Spinal cord (tissue), 10 donors: ENCODE data around the gene CCDC92B. TPM values are rescaled to one million over a fixed set of nuclear protein-coding genes. Genes with fewer than 3 reads are reported as not detected.

Experiments
- DNase-seq, 6 donors: peaks; one replicate each; pipeline versions ENCODE4 v3.0.0 to v3.0.0-alpha.2; 2013 to 2015; ENCODE audit warnings: low spot score in 6 of 6, low read depth in 4 of 6
- H3K27ac ChIP-seq: one replicate; pipeline ENCODE4 v1.5.1; 2013; ENCODE audit warnings: low read depth, low read length, control low read depth
- H3K27me3 ChIP-seq: one replicate; pipeline ENCODE4 v1.6.1; 2013; ENCODE audit warnings: low read length; ENCODE audit not compliant: control insufficient read depth, insufficient read depth
- H3K36me3 ChIP-seq: one replicate; pipeline ENCODE4 v1.6.1; 2013; ENCODE audit warnings: low read length; ENCODE audit not compliant: control insufficient read depth, insufficient read depth
- H3K4me1 ChIP-seq: one replicate; pipeline ENCODE4 v1.6.1; 2013; ENCODE audit warnings: low read length; ENCODE audit not compliant: control insufficient read depth, insufficient read depth
- H3K4me3 ChIP-seq: one replicate; pipeline ENCODE4 v1.5.1; 2013; ENCODE audit warnings: low read depth, low read length, control low read depth
- H3K9me3 ChIP-seq: one replicate; pipeline ENCODE4 v1.6.1; 2013; ENCODE audit warnings: low read length; ENCODE audit not compliant: control insufficient read depth, insufficient read depth
- WGBS: methylation state at CpG from one replicate; pipeline ENCODE4 v1.1.5; 2013; ENCODE audit warnings: missing lambda C conversion rate; ENCODE audit not compliant: insufficient coverage; 5-methylcytosine and 5-hydroxymethylcytosine counted together
- polyA plus RNA-seq, 2 donors: library from polyadenylated mRNA; unstranded; fragments of 120-200 nt; gene quantifications; one replicate each; pipeline ENCODE4 v1.2.1, GENCODE V29; 2013; ENCODE audit not compliant: insufficient read length in 2 of 2
- total RNA-seq, 2 donors: library from RNA; depleted of rRNA in 1 of 2; stranded (reverse); fragments of 120-200 nt in 1 of 2; fragments of >200 nt in 1 of 2; gene quantifications; one replicate each; pipeline versions ENCODE4 v1.2.3 to v1.2.4, GENCODE V29; 2013 to 2014
- donor health status: healthy.

CCDC92B gene
- total and polyA plus RNA-seq, 4 donors, result 0.89 to 12.3 (median 5.8) TPM

DNA sequence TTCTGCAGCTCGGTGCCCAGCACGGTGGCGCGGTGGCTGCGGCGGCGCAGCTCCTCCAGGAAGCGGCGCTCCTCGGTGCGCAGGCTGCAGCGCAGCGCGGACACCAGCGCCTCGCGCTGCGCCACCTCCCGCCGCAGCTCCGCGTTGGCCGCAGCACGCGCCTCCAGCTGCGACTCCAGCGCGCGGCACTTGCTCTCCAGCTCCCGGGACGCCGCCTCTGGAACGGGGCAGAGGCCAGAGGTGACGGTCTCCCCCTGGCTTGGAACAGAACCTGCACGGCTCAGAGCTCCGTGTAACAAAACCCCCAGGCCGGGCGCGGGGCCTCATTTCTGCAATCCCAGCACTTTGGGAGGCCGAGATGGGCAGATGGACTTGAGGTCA lies 24.7 kb downstream of the CCDC92B start:
- Histone ChIP-seq H3K27ac (no peak overlapping the region), H3K27me3 (peaks cover 19% of the 10 kb centered on the region), H3K9me3 (no peaks in the 10 kb centered on the region), H3K36me3 (peaks cover 25% of the 10 kb centered on the region), H3K4me1 (peaks cover 10% of the 10 kb centered on the region), H3K4me3 (no peak overlapping the region)
- 9% methylated on average over 40 of the region's 40 CpGs for WGBS
- peak in 2 of 6 donors; percentile 52 to 59 for DNase-seq

DNA sequence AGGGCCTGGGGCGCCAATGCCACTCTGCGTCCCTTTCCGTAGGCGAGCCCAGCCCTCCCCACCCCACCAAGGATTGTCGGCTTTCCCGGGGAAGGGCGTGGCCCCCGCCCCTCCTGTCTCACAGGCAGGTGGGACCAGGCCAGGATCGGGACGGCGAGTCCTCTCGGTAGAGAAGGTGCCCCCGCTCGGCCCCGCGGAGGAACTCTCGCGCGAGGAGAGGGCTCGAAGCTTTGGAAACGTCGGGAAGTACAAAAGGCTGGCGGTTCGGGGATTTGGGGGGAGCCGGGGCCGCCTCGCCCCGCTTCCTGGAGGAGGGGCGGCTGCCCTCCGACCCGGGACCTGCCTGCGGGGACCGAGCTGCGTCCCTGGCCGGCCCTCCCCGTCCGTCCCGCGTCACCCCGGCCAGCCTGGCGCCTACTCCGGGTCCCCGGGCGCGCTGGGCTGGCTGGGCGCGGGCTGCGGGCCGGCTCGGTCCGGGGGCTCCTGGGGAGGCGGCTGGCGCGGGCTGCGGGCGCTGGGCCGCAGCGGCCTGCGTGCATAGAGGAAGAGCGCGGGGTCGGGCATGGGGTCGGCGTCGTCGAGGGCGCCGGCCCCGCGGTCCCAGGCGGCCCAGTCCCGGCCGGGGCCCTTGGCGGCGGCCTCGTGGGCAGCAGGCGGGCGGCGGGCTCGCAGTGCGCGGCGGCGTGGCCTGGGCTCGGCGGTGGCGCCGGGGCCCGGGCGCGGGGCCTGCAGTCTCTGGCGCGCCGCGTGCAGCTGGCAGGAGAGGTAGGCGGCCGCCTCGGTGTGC lies 25.3 kb downstream of the CCDC92B start:
- Histone ChIP-seq H3K36me3 (peaks cover 26% of the 10 kb centered on the region), H3K4me3 (no peak overlapping the region), H3K27me3 (peaks cover 19% of the 10 kb centered on the region), H3K9me3 (no peaks in the 10 kb centered on the region), H3K27ac (no peak overlapping the region), H3K4me1 (peaks cover 10% of the 10 kb centered on the region)
- WGBS, result 9% methylated on average over 97 of the region's 98 CpGs
- peak in 1 of 6 donors; percentile 37 for DNase-seq

DNA sequence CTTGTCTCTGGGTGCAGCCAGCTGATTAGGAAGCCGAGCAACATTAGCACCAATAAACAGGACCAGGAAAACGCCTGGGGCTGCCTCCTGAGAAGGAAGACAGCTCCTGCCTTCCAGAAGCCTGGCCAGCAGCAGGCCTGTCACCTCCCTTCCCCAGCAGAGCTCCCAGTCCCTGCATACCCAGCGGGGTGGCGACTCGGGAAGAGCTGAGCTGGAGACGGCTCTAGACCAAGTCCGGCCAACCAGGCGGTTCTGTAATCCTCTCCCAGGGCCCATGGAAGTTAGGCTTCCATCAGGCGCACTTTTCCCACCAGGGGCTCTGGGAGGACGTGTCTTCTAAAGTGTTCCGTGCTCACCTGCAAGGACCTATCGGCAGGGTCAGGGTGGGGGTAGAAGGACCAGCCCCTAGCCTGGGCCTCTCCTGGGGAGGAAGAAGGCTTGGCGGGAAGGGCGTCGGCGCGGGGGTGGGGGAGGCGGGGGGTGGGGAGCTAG lies 25.9 kb downstream of the CCDC92B start:
- no peak for DNase-seq
- WGBS, result 31% methylated on average over 11 of the region's 18 CpGs
- no peak overlapping the region for H3K27ac ChIP-seq
- no peak overlapping the region for H3K4me3 ChIP-seq
- H3K36me3 ChIP-seq, result peaks cover 27% of the 10 kb centered on the region
- H3K9me3 ChIP-seq, result no peaks in the 10 kb centered on the region
- peaks cover 19% of the 10 kb centered on the region for H3K27me3 ChIP-seq
- peaks cover 10% of the 10 kb centered on the region for H3K4me1 ChIP-seq

DNA sequence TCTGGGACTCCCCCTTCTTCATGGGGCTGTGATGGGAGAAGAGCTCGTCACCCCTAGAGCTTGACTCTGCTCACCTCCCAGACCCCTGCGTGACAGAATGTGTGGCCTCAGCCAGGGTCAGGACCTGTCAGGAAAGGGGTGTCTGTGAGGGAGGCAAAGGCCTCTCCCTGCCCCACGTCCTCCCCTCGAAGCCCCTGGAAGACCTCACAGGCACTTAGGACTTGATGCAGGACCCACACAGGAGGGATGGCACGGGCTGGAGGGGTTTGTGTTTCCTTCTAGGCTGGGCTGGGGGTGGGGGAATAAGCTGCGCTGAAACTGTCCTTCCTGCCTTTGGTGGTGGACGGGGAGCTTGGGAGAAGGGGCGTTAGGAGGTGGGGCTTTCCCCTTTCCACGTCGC lies 26.8 kb downstream of the CCDC92B start:
- Histone ChIP-seq H3K9me3 (no peaks in the 10 kb centered on the region), H3K36me3 (peaks cover 25% of the 10 kb centered on the region), H3K4me3 (no peak overlapping the region), H3K27me3 (peaks cover 19% of the 10 kb centered on the region), H3K27ac (no peak overlapping the region), H3K4me1 (peaks cover 10% of the 10 kb centered on the region)
- no peak for DNase-seq
- 71% methylated on average over 3 of the region's 10 CpGs for WGBS

DNA sequence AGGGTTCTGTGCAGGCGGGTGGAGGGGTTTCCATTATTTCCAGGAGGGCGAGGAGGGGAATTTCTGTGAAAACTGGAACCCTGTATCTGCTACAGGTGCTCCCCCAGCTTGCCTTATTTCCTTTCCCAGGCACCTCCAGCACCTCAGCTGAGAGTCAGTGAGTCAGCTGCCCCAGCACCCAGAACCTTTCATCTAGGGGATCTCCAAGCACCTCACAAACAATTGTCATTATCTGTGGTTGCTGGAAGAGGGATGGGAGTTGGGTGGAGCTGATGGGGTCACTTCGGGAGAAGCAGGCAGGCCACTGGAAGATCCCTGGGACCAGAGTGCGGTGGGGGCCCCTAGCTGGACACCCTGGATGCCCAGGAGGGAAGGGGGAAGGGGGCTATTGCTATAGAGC lies 27.8 kb downstream of the CCDC92B start:
- no peak for DNase-seq
- WGBS, result 61% methylated on average over 2 of the region's 4 CpGs
- H3K4me3 ChIP-seq, result no peak overlapping the region
- H3K27ac ChIP-seq, result no peak overlapping the region
- H3K4me1 ChIP-seq, result peaks cover 10% of the 10 kb centered on the region
- H3K36me3 ChIP-seq, result peaks cover 17% of the 10 kb centered on the region
- peaks cover 15% of the 10 kb centered on the region for H3K27me3 ChIP-seq
- H3K9me3 ChIP-seq, result no peaks in the 10 kb centered on the region

DNA sequence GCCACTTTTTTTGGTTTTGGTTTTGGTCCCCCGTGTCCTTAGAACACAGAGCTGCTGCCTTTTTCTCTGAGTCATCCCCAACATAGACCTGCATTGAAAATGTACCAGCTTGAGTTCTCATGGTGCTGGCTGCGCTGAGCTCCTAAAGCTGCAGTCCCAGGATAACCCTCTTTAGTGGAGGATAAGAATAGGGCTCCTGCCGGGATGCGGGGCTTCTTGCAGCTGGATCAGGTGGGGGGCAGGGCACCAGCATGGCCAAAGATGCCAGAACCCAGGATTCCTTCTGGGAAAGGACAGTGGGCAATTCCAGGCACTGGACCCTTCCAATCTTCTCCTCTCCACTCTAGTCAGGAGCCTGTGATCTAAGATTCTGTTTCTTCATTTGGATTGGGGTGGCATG lies 29.6 kb downstream of the CCDC92B start:
- Histone ChIP-seq H3K4me3 (no peak overlapping the region), H3K27me3 (peaks cover 7% of the 10 kb centered on the region), H3K27ac (no peak overlapping the region), H3K36me3 (peaks cover 21% of the 10 kb centered on the region), H3K9me3 (no peaks in the 10 kb centered on the region), H3K4me1 (peaks cover 4% of the 10 kb centered on the region)
- 37% methylated on average over 3 of the region's 4 CpGs for WGBS
- no peak for DNase-seq

DNA sequence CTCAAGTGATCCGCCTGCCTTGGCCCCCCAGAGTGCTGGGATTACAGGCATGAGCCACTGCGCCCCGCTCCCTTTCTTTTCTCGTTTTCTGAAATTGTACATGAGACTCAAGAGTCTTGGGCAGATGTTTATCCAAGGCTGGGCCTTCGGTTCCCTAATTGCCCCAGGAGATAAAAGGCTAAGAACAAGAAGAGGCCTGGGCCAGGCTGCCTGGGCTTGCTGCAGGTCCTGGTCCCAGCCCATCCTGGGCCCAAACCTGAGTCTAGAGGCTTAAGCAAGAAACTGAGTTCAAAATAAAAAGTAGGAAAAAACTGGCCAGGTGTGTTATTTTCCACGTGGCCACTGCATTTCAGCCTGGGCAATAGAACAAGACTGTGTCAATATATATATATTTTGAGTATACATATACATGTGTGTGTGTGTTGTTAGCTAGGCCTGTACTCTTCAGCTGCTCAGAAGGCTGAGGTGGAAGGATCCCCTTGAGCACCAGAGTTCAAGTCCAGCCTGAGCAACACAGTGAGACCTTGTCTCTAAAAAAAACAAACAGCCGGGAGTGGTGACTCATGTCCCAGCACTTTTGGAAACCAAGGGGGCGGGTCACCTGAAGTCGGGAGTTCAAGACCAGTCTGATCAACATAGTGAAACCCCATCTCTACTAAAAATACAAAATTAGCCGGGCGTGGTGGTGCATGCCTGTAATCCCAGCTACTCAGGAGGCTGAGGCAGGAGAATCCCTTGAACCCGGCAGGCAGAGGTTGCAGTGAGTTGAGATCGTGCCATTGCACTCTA lies 31.1 kb downstream of the CCDC92B start:
- H3K4me1 ChIP-seq, result no peaks in the 10 kb centered on the region
- H3K36me3 ChIP-seq, result peaks cover 18% of the 10 kb centered on the region
- H3K4me3 ChIP-seq, result no peak overlapping the region
- 87% methylated on average over 8 of the region's 13 CpGs for WGBS
- H3K9me3 ChIP-seq, result no peaks in the 10 kb centered on the region
- DNase-seq, result no peak
- no peak overlapping the region for H3K27ac ChIP-seq
- H3K27me3 ChIP-seq, result peaks cover 5% of the 10 kb centered on the region

DNA sequence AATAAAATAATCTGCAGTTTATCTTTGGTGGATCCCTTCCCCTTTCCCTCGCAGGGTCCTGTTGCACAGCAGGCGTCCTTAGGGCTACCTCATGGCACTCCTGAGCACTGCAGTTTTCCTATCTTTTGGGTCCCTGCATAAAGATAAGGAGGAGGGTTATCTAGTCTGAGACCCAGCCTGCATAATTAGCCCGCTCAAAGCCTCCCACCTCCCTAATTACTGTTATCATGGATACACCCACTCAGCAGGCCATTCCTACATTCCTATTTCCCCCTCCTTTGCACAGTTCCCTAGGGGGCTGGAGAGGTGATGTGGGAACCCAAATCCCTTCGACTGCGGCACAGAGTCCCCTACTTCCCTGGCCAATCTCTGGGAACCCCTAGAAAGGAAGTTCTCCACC lies 32.8 kb downstream of the CCDC92B start:
- WGBS, result no CpG with 5 or more reads among the region's 5 CpGs
- no peak overlapping the region for H3K27ac ChIP-seq

DNA sequence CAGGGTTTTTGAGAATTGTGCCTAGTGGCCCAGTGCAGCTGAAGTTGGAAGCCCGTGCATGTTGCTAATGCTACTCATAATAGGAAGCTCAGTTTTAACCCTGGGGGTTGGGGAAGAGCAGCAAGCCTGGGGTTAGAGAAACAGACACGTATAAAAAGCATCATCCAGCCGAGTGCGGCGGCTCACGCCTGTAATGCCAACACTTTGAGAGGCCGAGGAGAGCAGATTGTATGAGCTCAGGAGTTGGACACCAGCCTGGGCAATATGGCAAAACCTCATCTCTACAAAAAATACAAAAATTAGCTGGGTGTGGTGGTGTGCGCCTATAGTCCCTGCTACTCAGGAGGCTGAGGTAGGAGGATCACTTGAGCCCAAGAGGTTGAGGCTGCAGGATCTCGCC lies 35.6 kb downstream of the CCDC92B start:
- WGBS, result 48% methylated on average over 2 of the region's 9 CpGs
- no peaks in the 10 kb centered on the region for H3K9me3 ChIP-seq
- peaks cover 35% of the 10 kb centered on the region for H3K4me1 ChIP-seq
- peaks cover 7% of the 10 kb centered on the region for H3K36me3 ChIP-seq
- H3K27me3 ChIP-seq, result no peaks in the 10 kb centered on the region
- no peak overlapping the region for H3K4me3 ChIP-seq
- H3K27ac ChIP-seq, result no peak overlapping the region
- no peak for DNase-seq

More for the DNA sequence above, 32.8 kb downstream of the CCDC92B start:
- peaks cover 13% of the 10 kb centered on the region for H3K4me1 ChIP-seq
- H3K36me3 ChIP-seq, result peaks cover 10% of the 10 kb centered on the region
- no peak for DNase-seq
- no peaks in the 10 kb centered on the region for H3K9me3 ChIP-seq
- H3K27me3 ChIP-seq, result peaks cover 2% of the 10 kb centered on the region
- no peak overlapping the region for H3K4me3 ChIP-seq
